ENCODE data around the gene MDH1. TPM values are rescaled to one million over a fixed set of nuclear protein-coding genes. Genes with fewer than 3 reads are reported as not detected.
"Not testable (repeated sequence)": the region's sequence is repeated elsewhere in the genome, so short reads cannot be mapped to it uniquely, and the experiment has no call there.

MDH1 gene
- polyA plus RNA-seq, 3 donors = 385 to 435 (median 416) TPM

- DNase-seq = no peak
These were observed 12.2 kb upstream of the MDH1 start for GRCh38 chr2:63576546-63576945.

DNA sequence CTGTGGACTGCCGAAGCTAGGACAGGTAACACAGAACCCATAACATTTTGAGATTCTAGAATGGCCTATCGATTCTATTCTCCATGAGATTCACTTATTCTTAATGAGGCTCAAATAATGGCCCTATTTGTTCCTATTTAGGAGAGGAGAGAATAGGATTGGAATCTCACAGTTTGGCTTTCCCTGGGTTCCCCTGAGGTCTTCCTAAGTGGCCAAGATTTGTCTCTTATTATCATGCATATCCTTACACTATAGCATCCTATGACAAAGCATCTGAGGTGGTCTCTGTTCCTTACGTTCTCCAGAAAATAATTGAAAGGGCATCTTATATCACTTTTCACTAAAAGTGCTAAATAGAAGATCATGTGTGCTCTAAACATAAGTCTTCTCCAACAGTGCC is 10.0 kb upstream of the MDH1 start:
- no peak for DNase-seq

DNA sequence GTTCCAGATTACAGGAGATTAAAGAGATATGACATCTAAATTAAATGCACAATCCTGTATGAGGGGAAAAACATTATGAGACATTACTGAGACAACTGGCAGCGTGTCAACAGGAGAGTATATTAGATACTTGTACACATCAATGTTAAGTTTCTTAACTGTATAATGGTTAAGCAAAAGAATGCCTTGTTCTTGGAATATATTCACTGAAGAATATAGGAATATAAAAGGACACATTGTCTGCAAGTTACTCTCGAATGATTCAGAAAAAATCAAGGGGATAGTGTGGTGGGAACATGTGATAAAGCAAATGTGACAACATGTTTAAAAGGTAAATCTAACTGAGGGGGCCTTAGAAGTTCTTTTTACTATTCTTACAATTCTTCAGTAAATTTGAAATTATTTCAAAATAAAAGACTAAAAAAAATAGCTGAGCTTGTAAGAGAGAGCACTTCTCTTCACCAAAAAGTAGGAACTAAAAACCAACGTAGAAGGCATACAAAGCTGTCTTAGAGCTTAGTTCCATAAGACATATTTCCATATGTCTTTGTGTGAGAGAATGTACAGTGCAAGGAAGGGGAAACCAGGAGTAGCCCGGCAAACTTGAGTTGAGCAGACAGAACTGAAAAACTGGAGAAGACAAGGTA is 8.0 kb upstream of the MDH1 start:
- no peak for DNase-seq

DNA sequence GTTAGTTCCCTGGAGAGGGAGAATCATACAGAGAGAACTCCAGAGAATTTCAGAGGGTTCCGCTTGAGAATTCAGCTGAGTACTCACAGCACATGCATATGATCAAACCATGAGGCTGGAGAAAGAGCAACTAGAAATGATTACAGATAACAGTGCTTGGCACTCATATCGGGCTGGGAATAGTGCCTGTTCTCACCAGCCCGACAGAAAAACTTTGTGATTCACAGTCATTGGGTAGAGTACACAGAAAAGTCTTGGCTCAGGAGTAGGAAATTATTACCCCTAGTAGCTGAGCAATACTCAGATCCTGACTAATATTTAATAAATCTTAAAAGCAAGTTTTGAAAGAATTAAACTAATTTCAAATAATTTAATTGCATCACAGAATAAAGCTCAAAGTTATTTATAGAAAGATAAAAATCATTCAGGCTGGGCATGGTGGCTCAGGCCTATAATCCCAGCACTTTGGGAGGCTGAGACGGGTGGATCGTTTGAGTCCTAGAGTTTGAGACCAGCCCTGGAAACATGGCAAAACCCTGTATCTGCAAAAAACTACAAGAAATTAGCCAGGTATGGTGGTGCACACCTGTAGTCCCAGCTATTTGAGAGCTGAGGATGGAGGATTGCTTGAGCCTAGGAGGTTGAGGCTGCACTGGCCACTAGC is 7.3 kb upstream of the MDH1 start:
- DNase-seq = no peak

DNA sequence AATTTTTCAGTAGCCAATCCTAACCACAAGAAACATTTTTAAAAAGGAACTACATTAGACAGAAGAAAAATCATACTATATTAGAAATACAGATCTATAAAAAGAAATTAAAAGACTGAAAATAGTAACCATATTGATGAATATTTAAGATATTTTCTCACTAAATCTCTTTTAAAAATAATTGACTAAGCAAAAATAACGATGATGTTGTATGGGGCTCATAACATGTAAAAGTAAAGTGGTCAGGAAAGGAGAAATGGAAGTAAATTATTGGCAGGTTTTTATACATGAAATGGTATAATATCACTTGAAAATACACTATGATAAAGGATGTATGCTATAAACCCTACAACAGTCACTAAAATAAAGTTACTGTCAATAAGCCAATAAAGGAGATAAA is 5.9 kb upstream of the MDH1 start:
- DNase-seq = no peak

DNA sequence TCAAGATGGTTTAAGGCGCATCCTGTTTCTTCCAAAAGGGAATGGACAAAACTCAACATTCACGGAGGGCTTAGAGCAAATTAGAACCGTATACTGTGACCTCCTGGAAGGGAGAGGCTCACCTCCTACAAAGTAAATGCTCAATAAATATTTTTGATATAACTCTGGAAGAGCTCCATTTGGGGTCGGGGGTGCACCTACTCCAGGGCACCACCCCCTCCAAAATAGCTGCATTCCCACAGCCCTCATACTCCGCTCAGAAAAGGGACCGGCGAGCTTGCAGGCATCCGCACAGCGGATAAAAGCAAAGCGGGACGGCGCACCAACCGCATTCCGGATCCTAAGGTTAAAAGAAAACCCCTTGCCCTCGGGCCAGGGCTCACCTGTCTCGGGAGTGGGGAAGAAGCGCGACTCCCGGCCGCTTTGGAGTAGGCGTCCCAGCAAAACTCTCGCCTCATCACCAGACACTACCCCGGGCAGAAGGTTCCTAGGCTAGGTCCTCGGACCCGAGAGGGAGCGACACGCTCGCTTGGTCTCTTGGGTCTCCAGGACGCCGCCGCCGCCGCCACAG is 864 bp upstream of the MDH1 start:
- DNase-seq = no peak

DNA sequence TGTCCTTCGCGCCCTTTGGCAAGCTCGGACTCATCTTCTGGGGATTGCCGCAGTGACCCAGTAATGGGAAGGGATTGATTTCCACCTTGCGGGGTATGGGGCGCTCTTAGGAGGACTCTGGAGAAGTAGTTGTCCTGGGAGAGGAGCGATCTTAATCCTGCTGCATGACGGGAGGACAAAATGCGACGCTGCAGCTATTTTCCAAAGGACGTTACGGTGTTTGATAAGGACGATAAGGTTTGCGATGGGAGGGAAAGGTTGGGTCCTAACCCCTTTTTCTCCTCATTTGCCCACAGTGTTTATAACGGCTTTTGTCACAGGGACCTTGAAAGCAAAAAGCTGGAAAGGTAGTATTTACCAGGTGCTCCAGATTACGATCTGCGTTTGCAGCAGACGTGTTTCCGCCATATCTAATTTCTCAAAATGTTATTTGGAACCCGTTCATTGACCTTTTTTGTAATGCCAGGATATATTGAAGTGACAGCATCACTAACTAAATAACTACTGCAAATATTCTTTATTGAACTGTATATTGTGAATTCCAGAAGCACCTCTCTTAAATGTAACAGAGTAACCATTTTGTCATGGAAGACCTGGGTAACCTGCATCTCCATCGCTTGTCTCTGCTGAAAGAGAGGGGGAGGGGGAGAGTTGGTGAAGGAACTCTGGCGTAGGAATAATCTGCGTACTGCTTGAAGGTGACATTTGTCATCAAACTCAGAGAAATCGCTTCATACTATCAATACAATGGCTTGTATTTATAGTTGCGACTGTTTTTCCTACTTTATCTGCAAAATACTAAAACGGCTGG is 590 bp downstream of the MDH1 start:
- DNase-seq = no peak

DNA sequence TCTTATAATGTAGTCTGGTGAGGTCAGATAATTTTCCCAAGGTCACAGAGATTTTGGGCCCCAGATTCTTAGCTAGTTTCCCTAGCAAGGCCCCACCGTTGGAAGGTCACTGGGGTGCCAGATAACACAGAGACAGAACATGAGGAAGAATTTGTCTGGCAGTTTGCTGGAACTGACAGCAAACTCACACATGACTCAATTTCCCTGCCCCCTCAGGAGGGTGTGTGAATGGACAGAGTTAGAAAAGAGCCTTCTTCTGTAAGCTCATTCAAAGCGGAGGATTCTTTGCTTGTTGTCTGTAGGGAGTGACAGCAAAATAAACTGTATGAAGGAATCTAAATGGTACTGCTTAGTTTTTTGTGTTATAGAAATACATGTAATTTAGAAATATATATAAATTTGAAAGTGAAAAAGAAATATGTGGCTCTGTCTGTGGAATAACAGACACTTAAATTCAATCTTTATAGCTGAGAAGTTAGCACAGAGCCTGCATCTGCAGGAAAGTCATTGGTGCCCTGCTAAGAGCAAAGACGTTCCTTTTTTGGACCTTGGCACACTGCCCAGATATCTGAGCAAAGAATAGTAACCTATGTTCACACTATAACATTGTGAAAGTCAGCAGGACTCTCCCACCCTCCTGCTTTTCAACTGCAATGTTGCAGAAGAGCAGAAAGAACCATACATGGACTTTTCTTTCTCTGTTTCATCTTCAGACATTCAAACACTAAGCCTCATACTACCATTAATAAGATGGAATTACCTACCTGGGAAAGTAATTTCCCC is 2.1 kb downstream of the MDH1 start:
- no peak for DNase-seq

GRCh38 chr2:63591566-63592175 is 2.9 kb downstream of the MDH1 start:
- DNase-seq = no peak

DNA sequence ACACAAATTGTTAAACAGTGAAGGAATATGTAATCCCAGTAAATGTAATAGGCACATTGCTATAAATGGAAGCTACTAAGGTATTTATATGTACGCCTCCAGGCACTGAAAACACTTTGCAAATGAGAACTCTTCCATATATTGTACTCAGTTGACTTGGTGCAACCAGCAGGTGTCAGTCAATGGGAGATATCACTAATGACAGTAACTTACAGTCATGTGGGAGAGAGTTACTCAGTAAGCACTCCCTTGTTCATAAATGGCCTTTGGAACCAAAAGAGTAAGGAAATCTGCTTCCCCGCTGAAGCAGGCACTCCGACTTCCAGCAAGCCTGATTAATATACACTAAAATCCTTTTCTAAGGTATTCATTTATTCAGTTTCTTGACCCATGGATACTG is 5.9 kb downstream of the MDH1 start:
- no peak for DNase-seq

DNA sequence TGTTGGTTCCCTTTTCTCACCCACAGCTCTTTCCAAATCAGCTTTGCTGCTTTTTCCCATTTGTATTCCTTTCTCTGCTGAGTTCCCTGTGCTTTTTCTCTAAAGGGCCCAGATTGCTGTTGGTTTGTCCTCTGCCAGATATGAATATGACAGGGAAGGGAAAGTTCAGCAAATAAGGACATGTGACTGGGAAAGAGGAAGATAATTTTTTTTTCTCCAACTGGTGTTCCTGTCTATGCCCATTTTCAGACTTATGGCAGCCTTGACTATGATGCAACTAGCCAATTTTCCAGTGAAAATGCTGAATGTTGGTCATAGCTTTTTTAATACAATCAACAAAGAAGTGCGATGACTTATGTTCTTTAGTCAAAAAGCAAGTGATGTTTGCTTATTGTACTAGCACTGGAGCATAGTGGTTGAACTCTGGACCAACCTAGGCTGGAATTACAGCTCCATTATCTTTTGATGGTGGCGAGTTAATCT is 7.7 kb downstream of the MDH1 start:
- DNase-seq = no peak

DNA sequence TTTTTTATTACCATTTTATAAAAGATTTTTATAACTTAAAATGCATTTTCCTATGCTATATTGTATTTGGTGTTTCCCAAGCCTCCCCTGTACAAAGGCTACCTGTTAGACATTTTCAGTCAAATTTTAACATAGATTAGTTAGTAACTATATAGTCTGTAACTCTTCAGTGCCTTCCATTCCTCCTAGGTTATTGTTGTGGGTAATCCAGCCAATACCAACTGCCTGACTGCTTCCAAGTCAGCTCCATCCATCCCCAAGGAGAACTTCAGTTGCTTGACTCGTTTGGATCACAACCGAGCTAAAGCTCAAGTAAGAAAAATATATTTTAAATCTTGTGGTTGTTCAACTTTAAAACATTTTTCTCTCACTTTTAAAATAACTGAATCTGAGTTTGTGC is 10.2 kb downstream of the MDH1 start:
- DNase-seq = no peak

GRCh38 chr2:63600881-63601460 is 12.2 kb downstream of the MDH1 start:
- no peak for DNase-seq

DNA sequence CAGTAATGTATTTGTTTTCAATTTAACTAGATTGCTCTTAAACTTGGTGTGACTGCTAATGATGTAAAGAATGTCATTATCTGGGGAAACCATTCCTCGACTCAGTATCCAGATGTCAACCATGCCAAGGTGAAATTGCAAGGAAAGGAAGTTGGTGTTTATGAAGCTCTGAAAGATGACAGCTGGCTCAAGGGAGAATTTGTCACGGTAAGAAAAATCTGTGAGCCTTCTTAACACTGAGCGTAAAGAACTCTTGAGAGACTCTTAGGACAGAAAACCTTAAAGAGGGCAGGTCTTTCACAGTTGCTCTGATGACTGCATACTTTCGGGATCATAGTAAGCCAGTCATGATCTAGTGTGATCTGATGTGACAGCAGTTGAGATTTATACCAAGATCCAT is 15.9 kb downstream of the MDH1 start:
- no peak for DNase-seq

DNA sequence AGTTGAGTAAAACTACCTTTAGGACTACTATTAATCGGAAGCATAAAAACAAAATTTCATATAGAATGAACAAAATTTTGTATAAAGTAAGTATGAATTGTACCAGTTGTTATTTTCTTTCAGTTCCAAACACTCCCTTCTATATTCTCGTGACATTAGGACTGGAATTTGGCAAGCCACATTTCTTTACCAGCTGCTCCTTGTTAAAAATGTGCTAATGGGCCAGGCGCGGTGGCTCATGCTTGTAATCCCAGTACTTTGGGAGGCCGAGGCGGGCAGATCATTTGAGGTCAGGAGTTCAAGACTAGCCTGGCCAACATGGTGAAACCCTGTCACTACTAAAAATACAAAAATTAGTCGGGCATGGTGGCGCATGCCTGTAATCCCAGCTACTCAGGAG is 20.1 kb downstream of the MDH1 start:
- DNase-seq = not testable (repeated sequence)

GRCh38 chr2:63610525-63610924 is 21.8 kb downstream of the MDH1 start:
- no peak for DNase-seq

- no peak for DNase-seq
These were observed 24.7 kb downstream of the MDH1 start for GRCh38 chr2:63613391-63613901.

GRCh38 chr2:63614448-63614968 is 25.7 kb downstream of the MDH1 start:
- DNase-seq = no peak

GRCh38 chr2:63614983-63615945 is 26.5 kb downstream of the MDH1 start:
- DNase-seq = no peak
